DOHH2 (cell line): ENCODE measurements around the gene LRMDA.

ENCODE experiments used
- CTCF ChIP-seq: fragments of 200-600 bp; sonication (generic); IDR thresholded peaks from one replicate; pipeline ENCODE4 v1.5.1; 2014; ENCODE audit warnings: antibody characterized with exemption, mild to moderate bottlenecking, low read depth, low read length; ENCODE audit not compliant: poor library complexity, severe bottlenecking
- EZH2phosphoT487 ChIP-seq: fragments of 200-600 bp; sonication (generic); IDR thresholded peaks from 2 replicates; pipeline ENCODE4 v1.6.1; 2017; ENCODE audit warnings: borderline replicate concordance, mild to moderate bottlenecking, antibody characterized with exemption, low read length, moderate library complexity, mixed read lengths

DNA sequence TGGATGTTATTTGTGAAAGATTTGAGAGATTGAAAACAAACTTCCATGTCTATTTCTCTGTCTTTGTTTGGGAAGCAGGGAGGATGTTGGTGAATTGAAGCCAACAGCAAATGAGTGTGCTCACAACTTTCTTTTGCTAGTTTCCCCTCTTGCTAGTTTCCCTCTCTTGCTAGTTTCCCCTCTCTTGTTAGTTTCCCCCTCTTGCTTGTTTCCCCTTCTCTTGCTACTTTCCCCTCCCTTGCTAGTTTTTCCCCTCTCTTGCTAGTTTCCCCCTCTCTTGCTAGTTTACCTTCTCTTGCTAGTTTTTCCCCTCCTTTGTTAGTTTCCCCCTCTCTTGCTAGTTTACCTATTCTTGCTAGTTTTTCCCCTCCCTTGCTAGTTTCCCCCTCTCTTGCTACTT lies 613.3 kb downstream of the LRMDA start:
- TF ChIP-seq CTCF: no peak
- no peak for TF ChIP-seq EZH2phosphoT487
